Fibroblast of villous mesenchyme (primary cell): ENCODE data around the gene PDLIM4. TPM values are rescaled to one million over a fixed set of nuclear protein-coding genes. Genes with fewer than 3 reads are reported as not detected.

Experiments used
- DNase-seq: peaks from one replicate; pipeline ENCODE4 v3.0.0-alpha.2; 2010; ENCODE audit warnings: low read depth
- H3K4me3 ChIP-seq: 2 replicates; pipeline ENCODE4 v1.5.1; 2011; ENCODE audit warnings: low read depth, mild to moderate bottlenecking, low read length
- total RNA-seq: library from RNA; depleted of rRNA; stranded (reverse); fragments of >200 nt; gene quantifications from 2 replicates; pipeline ENCODE4 v1.2.3, GENCODE V29; 2012
- TF ChIP-seq, protein P1 (sequence below): IDR thresholded peaks from 2 replicates; pipeline ENCODE4 v1.5.1; 2012; ENCODE audit warnings: low read depth, mild to moderate bottlenecking, low read length; ENCODE audit not compliant: insufficient read depth

The PDLIM4 gene
- total RNA-seq, 1 donor: 97.2 TPM

DNA sequence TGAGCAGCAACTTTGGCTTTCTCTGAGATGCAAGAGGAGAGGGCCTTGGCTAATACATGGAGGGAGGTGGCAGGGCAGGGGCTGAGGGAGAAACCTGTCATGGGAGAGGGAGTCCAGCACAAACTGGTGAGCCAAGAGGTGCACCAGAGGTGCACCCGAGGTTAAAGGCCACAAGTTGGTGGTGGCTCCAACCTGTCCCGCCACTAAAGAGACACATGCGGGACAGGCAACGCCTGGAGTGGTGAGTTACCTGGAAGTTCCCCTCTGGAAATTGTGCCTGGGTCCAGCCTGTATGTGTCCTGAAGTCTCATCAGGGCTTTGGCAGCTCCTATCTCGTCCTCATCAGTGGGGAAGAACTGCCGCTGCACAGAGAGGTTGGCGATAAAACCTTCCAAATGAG lies 43.8 kb upstream of the PDLIM4 start:
- no peak for DNase-seq
- H3K4me3 ChIP-seq: no peak overlapping the region
- TF ChIP-seq, protein P1, sequence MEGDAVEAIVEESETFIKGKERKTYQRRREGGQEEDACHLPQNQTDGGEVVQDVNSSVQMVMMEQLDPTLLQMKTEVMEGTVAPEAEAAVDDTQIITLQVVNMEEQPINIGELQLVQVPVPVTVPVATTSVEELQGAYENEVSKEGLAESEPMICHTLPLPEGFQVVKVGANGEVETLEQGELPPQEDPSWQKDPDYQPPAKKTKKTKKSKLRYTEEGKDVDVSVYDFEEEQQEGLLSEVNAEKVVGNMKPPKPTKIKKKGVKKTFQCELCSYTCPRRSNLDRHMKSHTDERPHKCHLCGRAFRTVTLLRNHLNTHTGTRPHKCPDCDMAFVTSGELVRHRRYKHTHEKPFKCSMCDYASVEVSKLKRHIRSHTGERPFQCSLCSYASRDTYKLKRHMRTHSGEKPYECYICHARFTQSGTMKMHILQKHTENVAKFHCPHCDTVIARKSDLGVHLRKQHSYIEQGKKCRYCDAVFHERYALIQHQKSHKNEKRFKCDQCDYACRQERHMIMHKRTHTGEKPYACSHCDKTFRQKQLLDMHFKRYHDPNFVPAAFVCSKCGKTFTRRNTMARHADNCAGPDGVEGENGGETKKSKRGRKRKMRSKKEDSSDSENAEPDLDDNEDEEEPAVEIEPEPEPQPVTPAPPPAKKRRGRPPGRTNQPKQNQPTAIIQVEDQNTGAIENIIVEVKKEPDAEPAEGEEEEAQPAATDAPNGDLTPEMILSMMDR: no peak

DNA sequence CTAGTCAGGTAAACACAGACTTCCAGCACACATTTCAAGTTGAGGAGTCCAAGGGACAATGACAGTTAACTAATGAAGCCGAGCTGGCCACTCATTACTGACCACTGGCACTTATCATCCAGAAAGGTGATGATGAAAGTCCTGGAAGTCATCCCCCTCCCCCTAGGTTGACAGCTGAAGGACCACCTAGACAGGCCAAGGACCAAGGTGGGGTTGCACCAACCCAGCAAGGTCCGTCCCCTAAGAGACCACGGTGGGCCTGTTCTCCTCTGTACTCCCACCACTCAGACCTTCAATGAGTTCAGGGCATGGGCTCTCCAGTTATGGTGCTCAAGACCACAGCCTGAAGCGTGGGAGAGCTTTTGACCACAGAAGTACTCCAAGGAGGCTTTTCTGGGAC lies 43.0 kb upstream of the PDLIM4 start:
- TF ChIP-seq, protein P1: no peak
- DNase-seq: no peak
- H3K4me3 ChIP-seq: no peak overlapping the region

DNA sequence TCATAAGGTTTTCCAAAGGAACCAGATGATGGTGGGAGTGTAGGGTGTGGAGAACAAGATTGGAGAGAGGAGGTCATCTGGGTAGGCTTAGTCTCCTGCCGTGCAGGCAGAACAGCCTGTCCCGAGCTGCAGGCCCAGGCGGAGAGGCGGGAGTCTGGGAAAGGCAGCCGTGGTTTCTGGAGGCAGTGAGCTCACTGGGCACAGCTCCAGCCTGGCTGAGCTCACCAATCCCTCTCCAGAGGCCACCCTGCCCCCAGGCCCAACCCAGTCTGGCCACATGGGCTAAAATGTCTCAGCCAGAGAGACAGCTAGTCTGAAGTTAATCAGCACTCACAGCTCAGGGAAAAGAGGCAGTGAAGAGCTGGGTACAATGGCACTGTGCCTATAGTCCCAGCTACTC lies 42.2 kb upstream of the PDLIM4 start:
- TF ChIP-seq, protein P1: no peak
- no peak overlapping the region for H3K4me3 ChIP-seq
- DNase-seq: peak; percentile 98

DNA sequence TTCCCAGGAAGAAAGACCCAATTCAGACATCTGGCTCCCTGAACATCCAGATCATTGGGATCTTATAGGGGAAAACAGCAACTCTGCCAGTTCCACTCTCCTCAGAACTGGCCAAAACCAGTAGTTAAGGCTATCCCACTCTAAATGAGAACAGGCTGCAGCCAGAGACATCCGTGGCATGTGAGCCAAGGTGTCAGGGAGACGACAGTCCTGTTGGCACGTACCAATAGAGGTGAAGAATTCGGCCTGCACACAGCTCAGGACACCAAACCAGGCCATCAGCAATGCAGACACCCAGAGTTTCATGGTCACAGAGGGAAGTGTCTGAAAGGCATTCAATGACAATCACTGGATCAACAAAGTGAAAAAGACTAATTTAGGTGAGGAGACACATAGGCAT lies 39.2 kb upstream of the PDLIM4 start:
- H3K4me3 ChIP-seq: no peak overlapping the region
- TF ChIP-seq, protein P1: no peak
- DNase-seq: no peak

DNA sequence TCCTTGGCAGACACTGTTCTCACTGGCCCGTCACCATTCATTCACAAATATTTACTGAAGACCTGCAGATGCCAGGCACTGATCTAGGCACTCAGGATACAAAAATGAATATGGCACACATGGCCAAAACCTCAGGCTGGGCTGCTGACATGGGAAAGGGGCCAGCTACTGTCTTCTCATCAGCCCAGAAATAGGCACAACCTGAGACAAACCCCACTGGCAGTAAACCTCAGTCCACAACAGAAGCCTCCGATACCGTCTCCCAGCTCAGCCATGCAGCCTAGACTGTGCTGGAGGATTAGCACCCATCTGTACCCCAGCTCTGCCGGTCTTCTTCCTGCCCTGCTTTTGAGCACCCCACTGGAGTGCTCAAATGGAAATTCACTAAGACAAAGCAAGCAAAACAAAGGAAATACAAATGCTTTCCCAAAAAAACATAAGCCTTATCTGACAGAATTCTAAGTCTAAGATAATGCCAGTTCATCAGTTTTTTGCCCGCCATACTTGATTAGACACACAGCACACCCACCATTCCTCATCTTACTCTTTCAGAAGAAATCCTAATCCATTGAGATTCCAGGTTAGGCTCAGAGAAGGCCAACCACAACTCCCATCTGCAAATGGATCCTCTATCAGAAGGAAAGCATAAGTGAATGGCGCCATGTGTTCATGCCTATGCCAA lies 38.1 kb upstream of the PDLIM4 start:
- DNase-seq: no peak
- H3K4me3 ChIP-seq: no peak overlapping the region
- TF ChIP-seq, protein P1: no peak

DNA sequence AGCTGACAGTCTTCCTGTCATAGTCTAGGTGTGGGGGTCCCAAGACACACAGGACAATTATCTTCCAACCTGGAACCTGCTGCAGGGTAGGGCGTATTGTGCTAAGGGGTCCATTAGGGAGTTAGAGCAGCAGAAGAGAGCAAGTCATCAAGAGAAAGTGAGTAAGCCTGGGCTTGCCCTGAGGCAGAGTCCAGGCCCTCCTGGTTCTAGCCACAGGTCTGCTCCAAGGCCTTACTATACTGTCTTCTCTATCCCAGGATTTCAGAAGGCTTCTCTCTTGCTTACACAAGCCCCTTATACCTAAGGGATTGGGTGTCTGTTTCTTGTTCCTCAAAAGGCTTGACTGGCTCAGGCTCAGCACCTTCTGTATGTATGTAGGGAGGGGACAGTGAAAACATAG lies 37.5 kb upstream of the PDLIM4 start:
- no peak overlapping the region for H3K4me3 ChIP-seq
- TF ChIP-seq, protein P1: no peak
- DNase-seq: no peak

DNA sequence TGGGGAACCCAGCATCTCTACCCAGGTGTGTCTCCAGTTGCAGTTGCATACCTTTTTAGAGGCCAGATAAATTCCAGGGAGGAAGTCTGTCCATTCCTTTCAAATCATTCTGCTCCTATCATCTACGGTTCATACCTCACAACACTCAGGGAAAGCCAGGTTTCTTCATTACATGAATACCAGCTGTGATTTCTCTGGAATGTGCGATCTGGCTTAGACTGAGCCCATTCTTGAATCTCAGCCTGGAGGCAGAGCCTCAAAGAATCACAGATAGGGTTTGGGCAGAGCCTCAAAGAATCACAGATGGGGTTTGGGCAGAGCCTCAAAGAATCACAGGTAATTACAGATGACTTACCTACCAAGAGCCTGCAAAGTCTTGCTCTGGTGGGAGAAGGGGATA lies 37.0 kb upstream of the PDLIM4 start:
- DNase-seq: no peak
- H3K4me3 ChIP-seq: no peak overlapping the region
- TF ChIP-seq, protein P1: no peak
